GM12878 (cell line): ENCODE results near the gene GSG1. TPM values are rescaled to one million over a fixed set of nuclear protein-coding genes. Genes with fewer than 3 reads are reported as not detected.

Experiments used
- ATAC-seq: fragments of 200-7000 bp; cut with Tn5 transposase; 3 replicates; pipeline ENCODE4 v1.9.1; 2020; ENCODE audit warnings: mild to moderate bottlenecking, moderate library complexity
- BruUV-seq: library from RNA; stranded (reverse); fragments of 400-500 nt; replicated peaks from 2 replicates; lab custom pipeline; 2021; lab: Mats Ljungman, UMichigan
- CTCF ChIA-PET: fragments of 300-600 bp; sonication (Branson Sonifier 250); formaldehyde crosslinking; extraction: SDS; loops from one replicate; lab custom pipeline; 2021; ENCODE audit warnings: inconsistent platforms; lab: Yijun Ruan, JAX
- POLR2A ChIA-PET: fragments of 350-600 bp; formaldehyde crosslinking; extraction: SDS; loops from one replicate; lab custom pipeline; 2021; ENCODE audit warnings: inconsistent platforms; lab: Charles Lee
- RAD21 ChIA-PET: fragments of 300-600 bp; sonication (Branson Sonifier 250); formaldehyde crosslinking; loops from one replicate; lab custom pipeline; 2023; ENCODE audit warnings: antibody characterized with exemption; ENCODE audit not compliant: unreplicated experiment; lab: Charles Lee
- SMC1A ChIA-PET: fragments of 300-600 bp; sonication (Branson Sonifier 250); formaldehyde crosslinking; loops from one replicate; lab custom pipeline; 2023; ENCODE audit not compliant: unreplicated experiment, uncharacterized antibody; lab: Charles Lee
- DNase-seq: peaks from one replicate; pipeline ENCODE4 v3.0.0-alpha.2; 2011; ENCODE audit warnings: low read depth, low spot score
- FAIRE-seq: peaks from 3 replicates; lab custom pipeline; 2011; peaks lifted over from hg19 to GRCh38; lab: Jason Lieb, UNC
- H2AFZ ChIP-seq: 2 replicates; pipeline ENCODE4 v1.6.0; 2011; ENCODE audit warnings: low read depth, low read length, control low read depth; ENCODE audit not compliant: control insufficient read depth
- H3K27ac ChIP-seq: 2 replicates; pipeline ENCODE4 v1.5.1; 2011; ENCODE audit warnings: control low read depth; ENCODE audit not compliant: control insufficient read depth, insufficient read depth
- H3K27me3 ChIP-seq, 2 experiments: replicated peaks in 1 of 2; 2 replicates each; pipeline versions ENCODE4 v1.6.0 to v1.6.1; 2011; ENCODE audit warnings: low read length in 1 of 2; ENCODE audit not compliant: control insufficient read depth in 2 of 2, insufficient read depth in 2 of 2
- H3K36me3 ChIP-seq, 2 experiments: 2 replicates each; pipeline ENCODE4 v1.5.1; 2011; ENCODE audit warnings: low read length in 1 of 2; ENCODE audit not compliant: control insufficient read depth in 2 of 2, insufficient read depth in 2 of 2
- H3K4me1 ChIP-seq: 2 replicates; pipeline ENCODE4 v1.6.1; 2011; ENCODE audit warnings: mild to moderate bottlenecking, low read length, moderate library complexity, mixed read lengths; ENCODE audit not compliant: control insufficient read depth, insufficient read depth
- H3K4me2 ChIP-seq: 2 replicates; pipeline ENCODE4 v1.6.0; 2011; ENCODE audit warnings: control low read depth; ENCODE audit not compliant: control insufficient read depth, insufficient read depth
- H3K4me3 ChIP-seq: fragments of 200-600 bp; sonication (generic); 2 replicates; pipeline ENCODE4 v1.5.1; 2016
- H3K79me2 ChIP-seq: 2 replicates; pipeline ENCODE4 v1.6.0; 2011; ENCODE audit warnings: low read length; ENCODE audit not compliant: control insufficient read depth, insufficient read depth
- H3K9ac ChIP-seq: 2 replicates; pipeline ENCODE4 v1.8.0; 2011; ENCODE audit warnings: low read length, control low read depth, mixed read lengths; ENCODE audit not compliant: control insufficient read depth, insufficient read depth
- H3K9me3 ChIP-seq: replicated peaks from 3 replicates; pipeline ENCODE4 v1.5.1; 2011; ENCODE audit warnings: mild to moderate bottlenecking, low read length; ENCODE audit not compliant: control insufficient read depth, insufficient read depth
- H4K20me1 ChIP-seq: 2 replicates; pipeline ENCODE4 v1.6.0; 2011; ENCODE audit not compliant: control insufficient read depth, insufficient read depth
- CTCF ChIP-seq, 3 experiments: IDR thresholded peaks in 2 of 3; conservative IDR thresholded peaks in 1 of 3; 2 replicates each; pipeline ENCODE4 v1.5.1; 2011; ENCODE audit warnings: low read depth in 3 of 3, low read length in 3 of 3, mild to moderate bottlenecking in 3 of 3, control low read depth in 2 of 3, moderate library complexity in 2 of 3, inconsistent platforms in 1 of 3, mixed read lengths in 1 of 3; ENCODE audit not compliant: control insufficient read depth in 2 of 3, insufficient read depth in 1 of 3; ENCODE audit errors: extremely low read depth in 1 of 3
- EZH2 ChIP-seq: IDR thresholded peaks from 2 replicates; pipeline ENCODE4 v1.6.1; 2012; ENCODE audit warnings: low read depth, mild to moderate bottlenecking, control low read depth, inconsistent platforms, low read length, borderline replicate concordance; ENCODE audit not compliant: control insufficient read depth
- HDGF ChIP-seq: fragments of 450-650 bp; IDR thresholded peaks from 2 replicates; pipeline ENCODE4 v1.6.1; 2016; ENCODE audit warnings: antibody characterized with exemption
- IKZF2 ChIP-seq, 2 experiments: fragments of 450-650 bp; IDR thresholded peaks; 2 replicates each; pipeline ENCODE4 v1.6.1; 2017; ENCODE audit warnings: mild to moderate bottlenecking in 2 of 2, moderate library complexity in 2 of 2
- LARP7 ChIP-seq: fragments of 450-650 bp; IDR thresholded peaks from 2 replicates; pipeline ENCODE4 v1.6.1; 2017; ENCODE audit warnings: mild to moderate bottlenecking
- NR2F1 ChIP-seq: fragments of 450-650 bp; conservative IDR thresholded peaks from 2 replicates; pipeline ENCODE4 v1.6.1; 2017; ENCODE audit warnings: mild to moderate bottlenecking
- PAX5 ChIP-seq: IDR thresholded peaks from 2 replicates; pipeline ENCODE4 v1.6.1; 2011; ENCODE audit warnings: low read depth, low read length, borderline replicate concordance
- POLR2A ChIP-seq: IDR thresholded peaks from 2 replicates; pipeline ENCODE4 v1.6.1; 2011; ENCODE audit warnings: low read depth, mild to moderate bottlenecking, low read length
- RBBP5 ChIP-seq: fragments of 200-600 bp; sonication (generic); conservative IDR thresholded peaks from 2 replicates; pipeline ENCODE4 v1.6.1; 2016
- SPI1 ChIP-seq: IDR thresholded peaks from 2 replicates; pipeline ENCODE4 v1.6.1; 2011; ENCODE audit warnings: low read depth, mild to moderate bottlenecking, low read length, moderate library complexity, borderline replicate concordance; ENCODE audit not compliant: insufficient read depth
- SREBF2 ChIP-seq: IDR thresholded peaks from 2 replicates; pipeline ENCODE4 v1.6.1; 2012; ENCODE audit warnings: mild to moderate bottlenecking, low read length
- SUPT20H ChIP-seq: IDR thresholded peaks from 2 replicates; pipeline ENCODE4 v1.6.1; 2011; ENCODE audit warnings: low read depth, mild to moderate bottlenecking, low read length, moderate library complexity, borderline replicate concordance; ENCODE audit not compliant: control insufficient read depth
- ZNF622 ChIP-seq: fragments of 450-650 bp; IDR thresholded peaks from 2 replicates; pipeline ENCODE4 v1.6.1; 2017; ENCODE audit warnings: mild to moderate bottlenecking, inconsistent platforms
- WGBS: methylation state at CpG from one replicate; pipeline ENCODE4 v1.1.6; 2016; ENCODE audit warnings: low lambda C conversion rate; ENCODE audit not compliant: insufficient replicate concordance, insufficient coverage; ENCODE audit errors: missing lambda C conversion rate; 5-methylcytosine and 5-hydroxymethylcytosine counted together
- in situ Hi-C: fragments of 300-500 bp; cut with MboI; formaldehyde crosslinking; loops from 9 replicates; pipeline ENCODE4 v1.14.3; 2018; ENCODE audit warnings: mixed read lengths
- intact Hi-C: fragments of 100-400 bp; cut with micrococcal nuclease; formaldehyde crosslinking; loops from one replicate; pipeline ENCODE4 v1.14.2; 2022; ENCODE audit not compliant: unreplicated experiment
- polyA plus RNA-seq, 11 experiments: library from polyadenylated mRNA; depleted of rRNA in 4 of 11; unstranded in 6 of 11; stranded (reverse) in 5 of 11; fragments of >200 nt; fragmentation: Nextera tagmentation in 4 of 11; fragmentation: Illumina TruSeq in 1 of 11; extraction: Ambion mirVana in 4 of 11; extraction: Trizol in 1 of 11; gene quantifications; 1 replicate in 1 of 11; 2 replicates in 10 of 11; pipeline versions ENCODE4 v1.2.1 to v1.2.3, GENCODE V29; 2011 to 2016; ENCODE audit warnings: inconsistent platforms in 2 of 11, missing spikeins in 2 of 11, low read depth in 1 of 11
- total RNA-seq, 4 experiments: library from RNA; depleted of rRNA in 3 of 4; stranded (reverse); fragments of >200 nt in 3 of 4; fragmentation: Illumina TruSeq in 1 of 4; extraction: Trizol in 1 of 4; gene quantifications; 2 replicates each; pipeline versions ENCODE4 v1.2.1 to v1.2.3, GENCODE V29; 2013 to 2021
- TF ChIP-seq, protein P1 (sequence below): fragments of 450-650 bp; IDR thresholded peaks from 2 replicates; pipeline ENCODE4 v1.6.1; 2017; ENCODE audit warnings: borderline replicate concordance

Gene GSG1
- total and polyA plus RNA-seq, 10 of the 15 experiments (the other 5 are each of a cell fraction or from before 2014, with no cell fraction given): not detected

DNA sequence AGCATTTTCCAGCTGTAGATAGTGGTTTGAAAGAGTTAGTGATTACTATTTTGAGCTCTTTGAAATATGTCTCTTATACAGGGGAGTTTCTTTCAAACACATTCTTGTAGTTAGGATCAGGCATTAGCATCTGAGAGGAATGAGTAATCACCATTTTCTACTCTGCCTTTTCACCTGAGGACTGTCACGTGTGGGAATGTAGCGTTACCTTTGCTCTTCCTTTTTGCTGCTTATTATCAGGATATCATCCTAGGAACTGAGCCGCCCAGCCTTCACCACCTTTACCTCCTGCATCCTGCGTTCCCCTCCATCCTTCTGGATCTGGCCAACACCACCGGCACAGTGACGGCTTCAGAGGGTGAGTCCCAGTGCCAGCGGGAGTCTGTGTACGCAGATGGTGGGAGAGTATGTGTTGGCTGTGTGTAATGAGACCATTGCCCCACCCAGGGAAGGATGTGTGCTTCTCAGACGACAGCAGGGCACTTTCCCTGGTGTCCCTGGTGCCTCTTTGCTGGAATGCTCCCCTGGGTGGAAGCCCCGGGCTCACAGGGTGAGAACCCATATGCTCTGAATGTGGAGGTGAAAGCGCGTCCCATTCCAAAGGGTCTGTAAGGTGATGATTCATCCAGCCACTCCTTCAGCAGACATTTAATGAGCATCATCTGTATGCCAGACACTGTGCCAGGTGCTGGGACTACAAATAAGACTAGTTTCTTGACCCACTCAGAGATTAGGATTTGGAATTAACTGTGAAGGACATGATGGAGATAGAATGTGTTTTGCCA is 27.5 kb downstream of the GSG1 start:
- H3K4me2 ChIP-seq: no peak overlapping the region
- intact Hi-C loops: no loop called here
- TF ChIP-seq, protein P1, sequence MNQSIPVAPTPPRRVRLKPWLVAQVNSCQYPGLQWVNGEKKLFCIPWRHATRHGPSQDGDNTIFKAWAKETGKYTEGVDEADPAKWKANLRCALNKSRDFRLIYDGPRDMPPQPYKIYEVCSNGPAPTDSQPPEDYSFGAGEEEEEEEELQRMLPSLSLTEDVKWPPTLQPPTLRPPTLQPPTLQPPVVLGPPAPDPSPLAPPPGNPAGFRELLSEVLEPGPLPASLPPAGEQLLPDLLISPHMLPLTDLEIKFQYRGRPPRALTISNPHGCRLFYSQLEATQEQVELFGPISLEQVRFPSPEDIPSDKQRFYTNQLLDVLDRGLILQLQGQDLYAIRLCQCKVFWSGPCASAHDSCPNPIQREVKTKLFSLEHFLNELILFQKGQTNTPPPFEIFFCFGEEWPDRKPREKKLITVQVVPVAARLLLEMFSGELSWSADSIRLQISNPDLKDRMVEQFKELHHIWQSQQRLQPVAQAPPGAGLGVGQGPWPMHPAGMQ: no peak
- no peak for TF ChIP-seq EZH2
- TF ChIP-seq NR2F1: no peak
- TF ChIP-seq RBBP5: no peak
- TF ChIP-seq SPI1: no peak
- no peak for TF ChIP-seq HDGF
- no peak for TF ChIP-seq CTCF (IDR thresholded peaks at IDR 0.05 in 2 of 3, conservative IDR thresholded peaks at IDR 0.05 in 1 of 3; ENCODE audit: control insufficient read depth in 2 of 3, extremely low read depth in 1 of 3, insufficient read depth in 1 of 3, low read depth in 3 of 3, low read length in 3 of 3)
- TF ChIP-seq PAX5: no peak
- no peak for TF ChIP-seq SUPT20H
- TF ChIP-seq LARP7: no peak
- no peak for TF ChIP-seq POLR2A
- TF ChIP-seq IKZF2 (IDR thresholded peaks at IDR 0.05): no peak
- no peak for TF ChIP-seq SREBF2
- TF ChIP-seq ZNF622: no peak
- TF ChIP-seq, all 136 proteins: peak for 0
- Histone ChIP-seq H2AFZ (no peak overlapping the region), H3K79me2 (no peaks in the 10 kb centered on the region), H3K27ac (no peak overlapping the region), H3K9ac (no peak overlapping the region), H3K4me1 (no peaks in the 10 kb centered on the region), H3K36me3 (no peaks in the 10 kb centered on the region), H3K9me3 (no peaks in the 10 kb centered on the region; the same call in 2 of the 3 replicates), H3K4me3 (no peak overlapping the region), H3K27me3 (no peaks in the 10 kb centered on the region), H4K20me1 (no peaks in the 10 kb centered on the region)
- no peak for FAIRE-seq
- ChIA-PET CTCF (no interaction called here), RAD21 (no interaction called here), POLR2A (no interaction called here), SMC1A (no interaction called here)
- no peak for DNase-seq
- no peak for ATAC-seq
- 76% methylated on average over 12 of the region's 12 CpGs for WGBS
- in situ Hi-C loops: no loop called here
- BruUV-seq: no TSS peak
